Cardiac fibroblast (primary cell): ENCODE data around the gene TTLL11.

ENCODE experiments used
- DNase-seq, 2 donors: peaks; one replicate each; pipeline versions ENCODE4 v3.0.0 to v3.0.0-alpha.2; 2010; ENCODE audit warnings: low read depth in 2 of 2
- H3K4me3 ChIP-seq, 2 donors: replicated peaks in 1 of 2; 1 replicate in 1 of 2; 2 replicates in 1 of 2; pipeline ENCODE4 v1.5.1; 2011; ENCODE audit warnings: low read depth in 2 of 2, low read length in 2 of 2, mild to moderate bottlenecking in 2 of 2, moderate library complexity in 1 of 2
- TF ChIP-seq, protein P1 (sequence below): IDR thresholded peaks from one replicate; pipeline ENCODE4 v1.5.1; 2011; ENCODE audit warnings: low read depth, mild to moderate bottlenecking, low read length, inconsistent platforms

The TTLL11 gene

DNA sequence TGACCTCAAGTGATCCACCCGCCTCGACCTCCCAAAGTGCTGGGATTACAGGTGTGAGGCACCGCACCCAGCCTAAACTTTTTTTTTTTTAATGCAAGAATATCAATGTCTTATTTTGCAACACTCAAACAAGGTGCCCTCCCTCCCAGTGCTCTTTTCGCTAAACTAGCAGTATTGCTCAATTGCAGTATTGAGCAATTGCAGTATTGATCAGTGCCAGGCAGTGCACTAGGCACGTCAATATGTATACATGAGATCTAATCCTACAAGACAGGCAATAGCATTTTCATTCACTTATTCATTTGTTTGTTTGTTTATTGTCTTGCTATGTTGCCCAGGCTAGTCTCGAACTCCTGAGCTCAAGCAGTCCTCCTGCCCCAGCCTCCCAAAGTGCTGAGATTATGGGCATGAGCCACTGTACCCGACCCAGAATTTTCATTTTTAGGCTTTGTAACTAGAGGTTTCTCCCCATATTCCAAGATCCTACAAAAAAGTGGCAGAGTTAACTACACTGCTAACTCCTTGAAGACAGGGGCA lies 94.5 kb downstream of the TTLL11 start:
- TF ChIP-seq, protein P1, sequence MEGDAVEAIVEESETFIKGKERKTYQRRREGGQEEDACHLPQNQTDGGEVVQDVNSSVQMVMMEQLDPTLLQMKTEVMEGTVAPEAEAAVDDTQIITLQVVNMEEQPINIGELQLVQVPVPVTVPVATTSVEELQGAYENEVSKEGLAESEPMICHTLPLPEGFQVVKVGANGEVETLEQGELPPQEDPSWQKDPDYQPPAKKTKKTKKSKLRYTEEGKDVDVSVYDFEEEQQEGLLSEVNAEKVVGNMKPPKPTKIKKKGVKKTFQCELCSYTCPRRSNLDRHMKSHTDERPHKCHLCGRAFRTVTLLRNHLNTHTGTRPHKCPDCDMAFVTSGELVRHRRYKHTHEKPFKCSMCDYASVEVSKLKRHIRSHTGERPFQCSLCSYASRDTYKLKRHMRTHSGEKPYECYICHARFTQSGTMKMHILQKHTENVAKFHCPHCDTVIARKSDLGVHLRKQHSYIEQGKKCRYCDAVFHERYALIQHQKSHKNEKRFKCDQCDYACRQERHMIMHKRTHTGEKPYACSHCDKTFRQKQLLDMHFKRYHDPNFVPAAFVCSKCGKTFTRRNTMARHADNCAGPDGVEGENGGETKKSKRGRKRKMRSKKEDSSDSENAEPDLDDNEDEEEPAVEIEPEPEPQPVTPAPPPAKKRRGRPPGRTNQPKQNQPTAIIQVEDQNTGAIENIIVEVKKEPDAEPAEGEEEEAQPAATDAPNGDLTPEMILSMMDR, result no peak
- no peak for DNase-seq
- H3K4me3 ChIP-seq, result no peak overlapping the region

- no peak overlapping the region for H3K4me3 ChIP-seq
- DNase-seq, result peak; percentile 17 to 65
- TF ChIP-seq, protein P1, result no peak
Measured at GRCh38 chr9:121997791-121998190, 95.3 kb downstream of the TTLL11 start.

DNA sequence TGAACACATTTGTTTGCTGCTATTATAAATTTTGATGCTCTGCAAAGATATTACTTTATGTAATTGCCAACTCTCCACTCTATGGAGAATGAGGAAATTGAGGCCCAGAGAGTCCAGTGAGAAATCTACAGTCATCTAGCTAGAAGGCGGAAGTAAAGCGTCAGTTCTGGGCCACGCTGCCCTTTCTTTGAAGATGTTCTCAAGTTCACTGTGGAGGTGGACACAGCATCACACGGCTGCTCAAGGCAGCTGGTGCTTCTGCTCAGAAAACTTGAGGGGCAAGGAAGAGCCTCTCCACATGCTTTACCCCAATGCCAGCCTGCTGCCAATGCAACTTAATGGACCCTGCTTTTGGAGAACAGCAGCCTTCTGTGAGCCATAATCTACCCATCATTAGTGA lies 96.3 kb downstream of the TTLL11 start:
- H3K4me3 ChIP-seq, result no peak overlapping the region
- TF ChIP-seq, protein P1, result no peak
- DNase-seq, result no peak

- DNase-seq, result no peak
- no peak overlapping the region for H3K4me3 ChIP-seq
- TF ChIP-seq, protein P1, result no peak
Measured at GRCh38 chr9:121995997-121996396, 97.1 kb downstream of the TTLL11 start.

- H3K4me3 ChIP-seq, result no peak overlapping the region
- TF ChIP-seq, protein P1, result peak; percentile 62
- DNase-seq, result peak; percentile 85
Measured at GRCh38 chr9:121992571-121993212, 100.4 kb downstream of the TTLL11 start.

DNA sequence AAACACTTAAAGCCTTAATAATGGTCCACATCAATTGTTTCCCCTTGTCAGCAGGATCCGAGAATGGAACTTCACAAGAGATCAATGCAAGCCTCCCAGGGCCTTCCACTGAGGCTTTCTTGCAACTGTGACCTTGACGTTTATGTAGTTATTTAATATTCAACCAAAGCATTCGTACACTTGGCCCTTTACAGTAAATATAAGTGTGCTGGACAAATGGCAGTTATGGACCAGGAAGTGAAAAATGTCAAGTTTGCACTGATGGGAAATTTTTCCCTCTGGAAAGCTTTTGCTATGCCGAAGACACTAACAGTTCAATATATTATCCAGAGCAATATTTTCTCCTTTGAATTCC lies 101.8 kb downstream of the TTLL11 start:
- TF ChIP-seq, protein P1, result no peak
- no peak for DNase-seq
- no peak overlapping the region for H3K4me3 ChIP-seq
